ENCODE data around the gene COBLL1.

DNA sequence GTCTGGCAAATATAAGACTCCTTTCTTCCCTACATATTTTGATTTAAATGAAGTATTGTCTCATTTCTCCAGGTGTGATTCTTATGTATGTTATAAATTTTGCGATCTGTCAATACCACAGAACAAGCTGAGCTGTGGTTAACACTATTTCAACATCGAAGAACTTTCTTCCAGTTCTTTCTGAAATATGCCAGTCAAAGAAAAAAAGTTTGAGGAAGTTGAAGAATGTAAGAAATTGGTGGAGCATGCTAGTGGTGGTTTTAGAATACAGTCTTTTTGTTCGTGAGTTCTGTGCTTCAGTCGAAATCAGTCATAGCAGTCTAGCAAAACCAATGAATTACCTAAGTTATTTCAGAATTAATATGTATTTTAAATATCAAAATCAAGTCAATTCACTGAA lies 8.6 kb upstream of the COBLL1 start:
- TF ChIP-seq, protein P1, sequence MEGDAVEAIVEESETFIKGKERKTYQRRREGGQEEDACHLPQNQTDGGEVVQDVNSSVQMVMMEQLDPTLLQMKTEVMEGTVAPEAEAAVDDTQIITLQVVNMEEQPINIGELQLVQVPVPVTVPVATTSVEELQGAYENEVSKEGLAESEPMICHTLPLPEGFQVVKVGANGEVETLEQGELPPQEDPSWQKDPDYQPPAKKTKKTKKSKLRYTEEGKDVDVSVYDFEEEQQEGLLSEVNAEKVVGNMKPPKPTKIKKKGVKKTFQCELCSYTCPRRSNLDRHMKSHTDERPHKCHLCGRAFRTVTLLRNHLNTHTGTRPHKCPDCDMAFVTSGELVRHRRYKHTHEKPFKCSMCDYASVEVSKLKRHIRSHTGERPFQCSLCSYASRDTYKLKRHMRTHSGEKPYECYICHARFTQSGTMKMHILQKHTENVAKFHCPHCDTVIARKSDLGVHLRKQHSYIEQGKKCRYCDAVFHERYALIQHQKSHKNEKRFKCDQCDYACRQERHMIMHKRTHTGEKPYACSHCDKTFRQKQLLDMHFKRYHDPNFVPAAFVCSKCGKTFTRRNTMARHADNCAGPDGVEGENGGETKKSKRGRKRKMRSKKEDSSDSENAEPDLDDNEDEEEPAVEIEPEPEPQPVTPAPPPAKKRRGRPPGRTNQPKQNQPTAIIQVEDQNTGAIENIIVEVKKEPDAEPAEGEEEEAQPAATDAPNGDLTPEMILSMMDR (IDR thresholded peaks at IDR 0.05) = no peak
- TF ChIP-seq POLR2A (IDR thresholded peaks at IDR 0.05) = no peak
